Measurements from ENCODE around the gene LIX1L. TPM values are rescaled to one million over a fixed set of nuclear protein-coding genes. Genes with fewer than 3 reads are reported as not detected.

Gene LIX1L
- polyA plus RNA-seq, 1 donor, result 25.5 TPM

DNA sequence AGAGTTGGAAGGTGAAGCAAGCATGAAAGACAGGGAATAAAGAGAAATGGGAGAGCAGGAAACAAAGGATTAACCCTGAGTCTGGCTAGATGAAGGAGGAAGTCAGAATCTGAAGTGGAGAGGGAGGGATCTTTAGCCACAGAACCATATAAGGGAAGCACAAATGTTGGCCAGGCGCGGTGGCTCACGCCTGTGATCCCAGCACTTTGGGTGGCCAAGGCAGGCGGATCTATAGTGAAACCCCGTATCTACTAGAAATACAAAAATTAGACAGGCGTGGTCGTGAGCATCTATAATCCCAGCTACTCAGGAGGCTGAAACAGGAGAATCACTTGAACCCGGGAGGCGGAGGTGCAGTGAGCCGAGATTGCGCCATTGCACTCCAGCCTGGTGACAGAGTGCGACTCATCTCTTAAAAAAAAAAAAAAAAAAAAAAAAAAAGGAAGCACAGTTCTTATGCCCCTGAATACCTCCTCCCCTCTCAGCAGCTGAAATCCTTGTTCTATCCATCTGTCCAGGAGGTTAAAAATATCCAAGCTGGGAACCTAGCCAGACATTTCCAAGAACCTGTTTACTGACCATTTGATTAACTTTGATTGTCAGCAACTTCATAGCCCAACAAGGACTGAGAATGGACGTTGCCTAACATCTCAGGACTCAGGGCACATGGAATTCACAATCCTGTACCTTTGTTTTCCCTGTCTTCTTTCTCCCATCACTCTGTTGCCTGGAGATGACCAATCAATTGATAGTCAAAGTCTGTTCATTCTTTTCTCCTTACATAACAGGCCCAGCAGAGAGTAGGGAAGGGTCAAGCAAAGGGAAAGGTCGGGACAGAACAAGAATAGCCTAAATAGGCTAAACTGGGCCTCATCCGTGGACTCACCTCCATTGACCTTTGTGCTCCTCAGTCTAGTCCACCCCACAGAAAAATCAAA lies 28.0 kb upstream of the LIX1L start:
- no peak for DNase-seq (ENCODE audit: low read depth)

DNA sequence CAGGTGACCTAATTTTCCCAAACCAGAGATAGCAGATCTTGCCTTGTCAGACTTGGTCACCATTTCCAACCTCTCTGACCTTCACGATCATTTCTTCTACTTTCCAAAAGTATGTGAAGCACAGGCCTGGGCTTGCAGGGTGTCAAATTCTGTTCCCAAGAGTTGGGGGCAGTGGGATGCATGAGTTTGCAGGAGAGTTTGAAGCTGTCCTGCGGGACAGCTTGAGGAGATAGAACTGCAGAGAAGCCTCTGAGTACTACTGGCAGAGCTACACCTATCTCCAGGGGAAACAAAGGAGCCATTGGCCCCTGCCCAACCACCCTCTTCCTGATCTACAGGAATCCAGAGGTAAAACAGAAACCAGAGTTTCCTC lies 27.3 kb upstream of the LIX1L start:
- no peak for DNase-seq (ENCODE audit: low read depth)

DNA sequence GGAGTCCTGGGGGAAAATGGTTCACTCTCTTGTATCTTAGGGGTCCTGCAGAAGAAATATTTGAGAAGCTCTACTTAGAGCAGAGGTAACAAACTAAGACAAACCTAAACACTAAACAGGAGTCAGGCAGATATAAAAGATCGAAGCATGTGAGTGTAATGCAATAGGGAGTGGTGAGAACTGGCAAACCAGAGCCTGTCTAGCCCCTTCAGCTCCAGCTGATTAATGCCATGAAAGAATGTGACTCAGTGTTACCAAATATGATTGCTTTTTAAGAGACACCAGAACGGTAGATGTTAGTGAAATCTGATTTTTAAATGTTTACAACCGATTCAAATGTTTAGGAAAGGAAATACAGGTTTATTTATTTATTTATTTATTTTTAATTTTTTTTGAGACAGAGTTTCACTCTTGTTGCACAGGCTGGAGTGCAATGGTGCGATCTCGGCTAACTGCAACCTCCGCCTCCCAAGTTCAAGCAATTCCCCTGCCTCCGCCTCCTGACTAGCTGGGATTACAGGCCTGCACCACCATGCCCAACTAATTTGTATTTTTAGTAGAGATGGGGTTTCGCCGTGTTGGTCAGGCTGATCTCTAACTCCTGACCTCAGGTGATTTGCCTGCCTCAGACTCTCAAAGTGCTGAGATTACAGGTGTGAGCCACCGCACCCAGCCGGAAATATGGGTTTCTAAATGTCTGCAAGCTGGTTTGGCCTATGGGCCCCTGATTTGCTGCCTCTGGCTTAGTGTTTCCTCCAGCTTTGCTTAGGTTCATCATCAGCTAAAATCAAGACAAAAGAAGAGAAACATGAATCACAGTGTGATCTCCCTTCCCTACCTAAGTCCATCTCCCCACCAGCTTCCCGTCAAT lies 26.4 kb upstream of the LIX1L start:
- DNase-seq (ENCODE audit: low read depth), result no peak

DNA sequence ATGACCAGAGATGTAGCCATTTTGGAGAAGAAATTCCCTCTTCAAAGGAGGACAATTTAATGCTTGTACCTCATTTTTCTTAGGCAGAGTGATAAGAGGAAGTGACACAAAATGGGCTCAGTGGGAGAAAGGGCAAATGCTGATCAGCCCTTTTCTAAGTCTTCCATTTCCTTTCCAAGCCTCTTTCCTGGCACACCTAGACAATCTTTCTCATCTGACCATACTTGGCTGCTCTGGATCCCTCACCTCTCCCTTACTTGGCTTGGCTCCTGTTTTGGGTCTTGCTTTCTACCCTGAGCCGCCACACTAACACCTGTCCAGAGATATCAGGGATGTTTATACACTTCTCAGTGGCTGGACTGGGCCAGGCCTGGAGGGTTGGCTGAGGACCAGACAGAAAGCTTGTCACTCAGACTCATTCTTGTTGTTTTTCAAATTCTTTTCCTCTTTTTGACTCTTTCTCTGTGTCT lies 25.4 kb upstream of the LIX1L start:
- DNase-seq (ENCODE audit: low read depth), result no peak

DNA sequence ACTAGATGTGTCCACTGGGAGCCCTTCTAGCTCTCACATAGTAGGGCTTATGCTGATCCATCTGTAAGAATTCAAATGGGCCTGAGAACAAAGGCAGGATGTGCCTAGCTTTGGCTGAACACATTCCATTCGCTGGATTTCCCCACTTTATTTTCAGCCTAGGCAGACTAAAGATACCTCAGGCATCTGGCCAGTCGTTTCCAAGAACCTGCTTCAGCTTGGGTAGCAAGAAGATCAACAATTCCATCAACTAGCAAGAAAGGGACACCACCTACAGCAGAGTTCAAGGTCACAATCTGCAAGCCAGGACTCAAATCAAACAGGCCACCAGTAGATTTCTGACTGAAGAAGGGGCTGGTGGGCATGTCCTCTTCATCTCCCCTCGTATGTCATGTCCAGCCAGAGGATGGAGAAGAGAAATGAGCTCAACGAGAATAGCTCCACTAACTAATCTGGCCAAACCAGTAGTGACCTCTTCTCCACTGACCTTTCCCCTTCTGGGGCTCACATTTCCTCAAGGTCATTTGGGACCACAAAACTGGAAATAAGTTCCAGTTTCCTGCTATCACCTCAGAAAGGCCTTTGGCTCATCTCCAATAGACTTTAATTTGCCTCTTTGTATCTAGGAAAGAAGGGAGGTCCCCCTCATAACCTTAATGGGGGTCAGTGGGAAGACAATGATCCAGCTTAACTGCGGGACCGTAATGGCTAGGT lies 24.4 kb upstream of the LIX1L start:
- DNase-seq (ENCODE audit: low read depth), result no peak

DNA sequence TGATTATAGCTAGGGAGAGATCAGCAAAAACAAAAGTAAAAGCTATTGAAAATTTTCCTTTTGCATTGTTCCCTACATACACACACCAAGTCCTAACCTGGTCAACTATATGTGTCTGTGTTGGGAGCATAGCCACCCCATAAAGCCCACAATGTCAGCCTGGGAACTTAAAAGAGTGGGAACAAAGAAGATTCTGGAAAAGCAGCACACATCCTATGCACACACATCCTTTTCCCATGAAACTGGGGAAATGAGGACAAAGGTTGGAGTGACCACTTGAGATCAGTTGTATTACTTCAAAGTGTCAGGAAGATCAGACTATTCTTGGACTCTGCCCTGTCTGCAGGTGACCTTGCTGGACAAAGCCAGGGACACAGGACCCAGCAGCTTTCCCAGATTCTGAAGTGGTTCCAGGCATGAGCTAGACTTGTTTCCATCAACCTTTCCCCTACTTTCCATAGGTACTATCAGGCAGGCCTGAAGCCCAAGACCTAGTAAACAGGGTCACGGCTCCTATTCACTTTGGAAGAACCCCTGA lies 22.7 kb upstream of the LIX1L start:
- no peak for DNase-seq (ENCODE audit: low read depth)

DNA sequence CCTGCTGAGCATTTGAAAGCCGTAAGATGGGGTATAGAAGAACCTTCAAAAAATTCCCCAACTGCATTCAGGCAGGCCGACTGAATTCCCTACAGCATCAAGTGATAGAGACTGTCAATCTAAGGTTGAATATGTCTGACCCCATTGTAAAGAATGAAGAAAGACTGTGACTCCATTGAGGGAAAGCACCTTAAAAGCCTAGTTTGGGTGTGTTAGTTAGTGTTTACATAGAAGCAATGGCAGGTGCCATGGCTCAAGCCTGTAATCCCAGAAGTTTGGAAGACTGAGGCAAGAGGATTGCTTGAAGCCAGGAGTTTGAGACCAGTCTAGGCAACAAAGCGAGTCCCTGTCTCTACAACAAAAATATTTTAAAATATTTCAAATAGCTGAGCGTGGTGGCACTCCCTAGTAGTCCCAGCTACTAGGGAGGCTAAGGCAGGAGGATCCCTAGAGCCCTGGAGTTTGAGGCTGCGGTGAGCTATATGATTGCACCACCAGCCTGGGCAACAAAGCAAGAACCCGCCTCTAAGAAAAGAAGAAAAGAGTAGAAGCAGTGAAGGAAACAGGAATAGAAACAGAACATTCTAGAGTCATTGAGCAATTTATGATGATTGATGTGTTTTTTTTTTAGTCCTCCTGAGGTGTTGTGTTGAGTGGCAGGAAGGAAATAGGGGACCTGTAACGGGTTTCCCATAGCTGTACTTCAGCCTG lies 22.1 kb upstream of the LIX1L start:
- DNase-seq (ENCODE audit: low read depth), result no peak

DNA sequence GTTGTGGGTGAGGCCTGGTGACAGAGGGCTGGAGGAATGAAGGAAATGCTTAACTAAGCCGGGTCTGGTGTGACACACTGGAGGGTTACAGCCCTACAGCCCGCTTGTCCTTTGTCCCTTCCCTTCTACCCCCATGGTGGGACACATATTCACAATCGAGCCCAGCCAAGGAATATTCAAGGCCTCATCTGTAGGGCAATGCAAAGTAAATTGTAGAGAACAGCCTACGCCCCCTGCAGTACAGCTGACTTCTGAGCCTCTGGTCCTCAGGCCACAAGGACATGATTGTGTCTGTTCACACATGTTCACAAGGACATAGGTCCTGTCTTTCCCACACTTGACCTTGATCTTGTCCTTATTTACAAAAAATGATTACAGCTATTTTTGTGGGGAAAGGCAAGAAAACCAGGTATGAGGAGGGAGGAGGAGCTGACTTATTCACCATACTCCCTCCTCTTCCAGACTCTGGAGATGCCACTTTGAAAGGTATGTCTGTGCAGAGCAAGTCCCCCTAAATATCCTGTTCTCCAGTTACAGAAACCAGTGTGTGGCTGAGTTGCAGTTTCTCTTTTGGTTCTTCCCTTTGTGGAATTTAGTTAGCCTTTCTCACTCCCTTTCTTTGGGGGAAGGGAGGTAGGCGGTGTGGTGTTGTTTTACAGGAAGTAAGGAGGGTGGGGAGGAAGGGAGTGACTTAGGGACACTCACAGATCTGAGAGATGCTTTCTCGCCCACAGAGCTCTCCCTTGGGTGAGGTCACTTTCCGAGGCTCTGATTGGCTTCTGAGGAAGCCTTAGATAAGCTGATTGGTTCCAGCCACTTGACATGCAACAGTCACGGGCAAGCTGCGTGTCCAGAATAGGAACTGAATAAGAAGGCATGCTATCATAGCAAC lies 21.3 kb upstream of the LIX1L start:
- peak; percentile 99 for DNase-seq (ENCODE audit: low read depth)

DNA sequence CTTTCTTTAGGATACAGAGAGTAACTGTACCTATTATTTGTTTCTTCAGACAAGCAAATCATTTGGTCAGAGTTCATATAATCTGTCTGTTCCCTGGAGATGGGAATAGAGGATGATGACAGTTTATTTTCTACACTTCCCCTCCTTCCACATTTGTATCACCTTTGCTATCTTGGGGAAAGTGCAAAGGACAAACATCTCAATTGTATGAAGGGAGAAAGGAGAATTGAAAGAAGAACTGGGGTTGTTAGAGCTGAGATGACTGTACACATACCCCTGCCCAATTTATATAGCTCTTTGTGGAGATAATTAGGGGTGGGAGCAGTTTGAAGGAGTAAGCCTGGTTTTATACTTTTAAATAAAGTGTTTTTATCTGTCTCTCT lies 20.6 kb upstream of the LIX1L start:
- DNase-seq (ENCODE audit: low read depth), result no peak

DNA sequence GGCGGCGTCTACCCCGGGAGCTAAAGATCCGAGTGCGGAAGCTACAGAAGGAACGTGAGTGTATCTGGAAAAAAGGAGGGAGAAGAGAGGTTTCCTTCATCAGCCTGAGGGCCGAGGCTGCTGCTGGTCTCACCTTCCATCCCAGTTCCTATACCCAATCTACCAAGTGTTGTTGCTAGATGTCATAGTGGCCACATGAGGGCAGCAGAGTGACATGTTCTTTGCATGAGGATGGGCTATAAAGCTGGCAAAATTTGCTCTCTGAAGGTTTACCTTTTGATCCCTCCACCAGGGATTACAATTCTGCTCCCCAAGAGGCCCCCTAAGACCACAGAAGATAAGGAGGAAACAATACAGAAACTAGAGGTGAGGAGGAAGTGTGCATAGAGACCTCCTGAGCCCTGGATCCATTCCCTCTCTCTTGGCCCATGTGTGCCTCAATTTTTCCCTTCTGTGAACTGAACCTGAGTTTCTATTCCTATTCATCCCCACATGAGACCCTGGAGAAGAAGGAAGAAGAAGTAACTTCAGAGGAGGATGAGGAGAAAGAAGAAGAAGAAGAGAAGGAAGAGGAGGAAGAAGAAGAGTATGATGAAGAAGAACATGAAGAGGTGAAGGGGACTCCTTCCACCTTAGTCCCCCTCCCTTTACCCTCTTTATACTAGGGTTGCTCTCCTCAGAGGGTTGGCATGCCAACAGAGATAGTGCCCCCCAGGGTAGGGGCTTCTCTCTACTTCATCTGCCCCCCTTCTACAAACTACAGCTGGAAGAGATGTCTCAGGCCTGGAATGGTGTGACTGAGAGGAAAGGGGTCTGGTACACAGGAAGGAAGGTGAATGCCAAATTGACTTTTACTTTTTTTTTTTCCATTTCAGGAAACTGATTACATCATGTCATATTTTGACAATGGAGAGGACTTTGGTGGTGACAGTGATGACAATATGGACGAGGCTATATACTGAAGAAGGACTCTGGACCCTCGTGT lies 20.0 kb upstream of the LIX1L start:
- DNase-seq (ENCODE audit: low read depth), result peak; percentile 86

DNA sequence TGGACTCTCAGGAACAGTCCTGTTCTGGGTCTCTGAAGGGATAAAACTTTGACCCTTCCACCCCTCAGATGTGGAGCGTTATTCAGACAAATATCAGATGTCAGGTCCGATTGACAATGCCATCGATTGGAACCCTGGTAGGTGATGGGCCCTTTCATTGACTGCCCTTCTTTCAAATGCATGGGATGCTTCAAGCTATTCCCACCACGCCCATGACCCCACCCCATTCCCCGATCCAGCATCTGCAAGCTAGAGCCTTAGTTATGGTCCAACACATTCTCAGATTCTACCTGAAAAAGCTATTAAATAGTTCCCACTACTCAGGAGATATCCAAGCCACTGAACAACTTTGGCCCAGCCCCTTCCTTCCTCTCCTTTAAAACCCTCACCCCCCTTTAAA lies 19.2 kb upstream of the LIX1L start:
- no peak for DNase-seq (ENCODE audit: low read depth)

DNA sequence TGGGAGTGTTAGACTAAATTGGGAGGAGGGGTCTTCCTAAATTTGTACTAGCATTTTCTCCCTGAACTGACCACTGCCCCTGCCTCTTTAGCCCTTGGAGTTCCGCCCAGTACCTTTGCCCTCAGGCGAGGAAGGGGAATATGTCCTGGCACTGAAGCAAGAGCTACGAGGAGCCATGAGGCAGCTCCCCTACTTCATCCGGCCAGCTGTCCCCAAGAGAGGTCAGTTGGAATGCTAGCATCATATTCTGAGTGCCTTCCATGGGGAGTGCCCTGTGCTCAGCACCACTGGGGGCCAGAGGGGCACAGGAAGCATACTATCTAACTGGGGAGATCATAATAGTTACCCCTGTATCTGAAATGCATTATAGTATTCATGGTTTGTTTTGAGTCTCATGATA lies 17.4 kb upstream of the LIX1L start:
- DNase-seq (ENCODE audit: low read depth), result no peak

DNA sequence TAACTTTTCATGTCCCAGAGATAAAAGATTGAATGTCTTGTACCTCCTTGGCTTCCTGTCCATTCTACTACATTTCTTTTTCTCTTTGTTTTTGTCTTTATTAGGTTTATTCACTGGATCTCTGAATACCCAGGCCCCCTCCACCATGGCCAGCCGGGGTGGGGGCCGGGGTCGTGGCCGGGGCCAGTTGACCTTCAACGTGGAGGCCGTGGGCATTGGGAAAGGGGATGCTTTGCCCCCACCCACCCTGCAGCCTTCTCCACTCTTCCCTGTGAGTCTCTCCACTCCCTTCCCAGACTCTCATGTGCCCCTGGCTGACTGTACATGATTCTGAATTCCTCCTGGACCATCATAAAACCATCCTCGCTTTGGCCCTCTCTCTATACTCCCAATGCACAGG lies 16.9 kb upstream of the LIX1L start:
- no peak for DNase-seq (ENCODE audit: low read depth)

DNA sequence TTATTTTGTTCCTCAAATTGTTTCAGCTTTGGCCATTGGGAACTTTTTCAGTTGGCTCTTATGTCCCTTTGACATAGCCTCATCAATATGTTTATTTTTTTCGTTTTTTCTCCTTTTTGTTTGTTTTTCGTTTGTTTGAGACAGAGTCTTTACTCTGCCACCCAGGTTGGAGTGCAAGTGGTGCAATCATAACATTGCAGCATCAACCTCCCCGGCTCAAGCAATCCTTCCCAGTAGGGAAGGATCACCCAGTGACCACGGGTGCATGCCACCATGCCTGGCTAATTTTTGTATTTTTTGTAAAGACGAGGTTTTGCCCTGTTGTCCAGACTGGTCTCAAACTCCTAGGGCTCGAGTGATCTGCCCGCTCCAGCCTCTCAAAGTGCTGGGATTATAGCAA lies 14.8 kb upstream of the LIX1L start:
- no peak for DNase-seq (ENCODE audit: low read depth)

DNA sequence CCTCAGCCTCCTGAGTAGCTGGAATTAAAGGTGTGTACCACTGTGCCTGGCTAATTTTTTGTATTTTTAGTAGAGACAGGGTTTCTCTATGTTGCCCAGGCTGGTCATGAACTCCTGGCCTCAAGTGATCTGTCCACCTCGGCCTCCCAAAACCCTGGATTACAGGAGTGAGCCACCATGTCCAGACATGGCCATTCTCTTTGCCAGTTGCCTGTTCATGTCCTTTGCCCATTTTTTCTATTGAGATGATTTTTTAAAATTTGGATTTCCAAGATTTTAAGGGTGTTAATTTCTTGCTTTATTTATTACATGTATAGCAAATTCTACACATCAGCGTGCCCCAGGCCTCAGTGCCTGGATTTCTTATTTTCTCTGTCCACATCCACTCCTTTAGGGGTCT lies 9.5 kb upstream of the LIX1L start:
- no peak for DNase-seq (ENCODE audit: low read depth)

DNA sequence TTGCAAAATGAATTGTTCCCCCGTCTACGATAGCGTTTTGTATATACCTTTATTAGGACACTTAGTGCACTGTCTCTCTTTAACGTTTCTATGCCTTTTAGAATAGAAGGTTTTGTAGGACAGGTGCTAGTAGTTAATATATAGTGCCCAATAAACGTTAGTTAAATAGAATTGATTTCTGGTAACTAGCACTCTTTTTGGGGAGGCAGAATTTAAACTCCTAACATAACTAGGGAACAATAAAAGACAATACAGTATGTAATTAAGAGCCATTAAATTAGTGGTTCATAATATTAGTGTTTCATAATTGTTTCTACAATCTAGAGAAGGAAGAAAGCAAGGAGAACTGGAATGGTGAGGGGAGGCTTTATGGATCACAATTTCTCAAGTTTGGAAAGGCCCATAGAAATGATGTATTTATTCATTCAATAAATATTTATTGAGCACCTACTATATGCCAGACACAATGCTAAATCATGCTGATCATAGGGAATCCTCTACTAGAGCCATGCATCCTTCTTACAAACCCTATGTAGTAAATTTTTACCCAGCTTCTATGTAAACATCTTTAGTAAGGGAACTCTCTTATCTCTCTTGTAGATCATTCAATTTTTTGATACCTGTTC lies 7.4 kb upstream of the LIX1L start:
- no peak for DNase-seq (ENCODE audit: low read depth)

DNA sequence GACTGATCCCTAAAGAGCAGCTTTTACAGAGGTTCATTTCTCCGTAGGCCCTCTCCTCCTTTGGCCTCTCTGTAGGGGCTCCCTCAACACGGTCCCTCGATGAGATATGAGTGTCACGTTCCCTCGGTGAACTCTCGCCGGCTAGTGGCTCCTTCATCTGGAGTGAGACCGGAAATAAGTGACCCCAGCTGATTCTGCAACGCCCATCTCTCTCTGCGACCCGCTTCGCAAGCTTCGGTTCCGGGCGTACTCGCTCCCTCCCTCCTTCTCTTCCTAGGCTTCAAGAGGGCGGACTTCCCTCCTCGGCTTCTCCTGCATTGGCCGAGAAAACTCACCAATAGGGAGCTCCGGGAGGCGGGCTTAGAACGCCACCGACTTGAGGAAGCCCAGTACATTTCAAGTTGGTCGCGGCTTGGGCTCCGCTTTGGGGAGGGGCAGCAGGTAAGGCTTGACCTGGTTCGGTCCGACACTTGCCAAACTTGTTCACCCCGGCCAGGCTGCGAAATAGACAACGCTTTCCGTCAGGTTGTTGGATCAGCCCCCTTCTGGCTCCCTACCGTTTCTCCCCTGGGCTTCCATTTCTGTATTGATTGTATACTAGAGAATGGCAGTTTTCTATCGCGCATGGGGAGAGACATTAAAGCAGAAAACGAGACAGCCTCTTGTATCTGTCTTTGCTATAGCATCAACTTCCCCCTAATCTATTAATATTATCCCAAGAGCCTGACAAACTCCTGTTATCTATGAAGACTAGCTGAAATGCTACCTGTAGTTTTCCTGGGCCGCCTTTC lies 6.7 kb upstream of the LIX1L start, which contains the start of the genes ANKRD34A and POLR3GL:
TSS of gene ANKRD34A (minus strand) at position 248 of the 791 bp plus-strand sequence. CDS start 2,816 bp downstream, outside the sequence.
TSS of gene POLR3GL (plus strand) at position 363 of the 791 bp plus-strand sequence. CDS start 10,176 bp downstream, outside the sequence.
- DNase-seq (ENCODE audit: low read depth), result peak; percentile 89

All from forelimb muscle (tissue), 1 donor.